Fibroblast of the aortic adventitia (primary cell): ENCODE results near the gene NKX3-2. TPM values are rescaled to one million over a fixed set of nuclear protein-coding genes. Genes with fewer than 3 reads are reported as not detected.

Source experiments
- DNase-seq: peaks from one replicate; pipeline ENCODE4 v3.0.0-alpha.2; 2010; ENCODE audit warnings: low read depth
- H3K4me3 ChIP-seq: 2 replicates; pipeline ENCODE4 v1.5.1; 2011; ENCODE audit warnings: low read depth, mild to moderate bottlenecking, control low read depth, low read length, moderate library complexity
- CTCF ChIP-seq: IDR thresholded peaks from 2 replicates; pipeline ENCODE4 v1.5.1; 2011; ENCODE audit warnings: mild to moderate bottlenecking, low read length, control low read depth, inconsistent platforms; ENCODE audit not compliant: insufficient read depth
- total RNA-seq: library from RNA; depleted of rRNA; stranded (reverse); fragments of >200 nt; gene quantifications from 2 replicates; pipeline ENCODE4 v1.2.3, GENCODE V29; 2012; ENCODE audit warnings: low replicate concordance

NKX3-2 gene
- total RNA-seq, 1 donor, result 0.18 TPM

- no peak for DNase-seq
- no peak for TF ChIP-seq CTCF
- no peak overlapping the region for H3K4me3 ChIP-seq
Measured at GRCh38 chr4:13533670-13534343, 10.5 kb downstream of the NKX3-2 start.

GRCh38 chr4:13531625-13531998, 12.7 kb downstream of the NKX3-2 start:
- TF ChIP-seq CTCF, result no peak
- no peak overlapping the region for H3K4me3 ChIP-seq
- DNase-seq, result no peak

- DNase-seq, result no peak
- TF ChIP-seq CTCF, result no peak
- H3K4me3 ChIP-seq, result no peak overlapping the region
Measured at GRCh38 chr4:13530823-13531624, 13.3 kb downstream of the NKX3-2 start.

GRCh38 chr4:13529128-13529919, 15.0 kb downstream of the NKX3-2 start:
- H3K4me3 ChIP-seq, result no peak overlapping the region
- DNase-seq, result no peak
- no peak for TF ChIP-seq CTCF

- no peak overlapping the region for H3K4me3 ChIP-seq
- DNase-seq, result no peak
- no peak for TF ChIP-seq CTCF
Measured at GRCh38 chr4:13528821-13529127, 15.5 kb downstream of the NKX3-2 start.

GRCh38 chr4:13527981-13528820, 16.1 kb downstream of the NKX3-2 start:
- TF ChIP-seq CTCF, result no peak
- no peak overlapping the region for H3K4me3 ChIP-seq
- DNase-seq, result no peak
